ENCODE data around the gene DAB1.

DAB1 gene

DNA sequence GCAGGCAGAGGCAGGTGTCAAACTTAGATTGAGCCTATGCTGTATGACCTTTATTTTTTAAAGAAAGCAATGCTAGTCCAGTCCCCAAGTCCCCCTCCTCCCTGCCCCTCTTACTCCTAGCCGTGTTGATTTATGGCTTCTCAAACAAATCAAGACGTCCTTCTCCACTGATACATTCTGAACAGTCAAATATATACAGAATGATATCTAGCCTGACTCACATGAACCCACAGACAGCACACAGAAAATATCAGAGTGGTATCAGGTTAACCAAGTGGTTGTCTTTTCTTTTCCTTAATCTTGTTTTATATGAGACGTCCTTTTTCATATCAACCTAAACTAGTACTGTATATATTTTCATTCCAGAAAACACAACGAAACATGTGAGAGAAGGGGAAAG is 13.4 kb downstream of the DAB1 start:
- DNase-seq, result no peak

DNA sequence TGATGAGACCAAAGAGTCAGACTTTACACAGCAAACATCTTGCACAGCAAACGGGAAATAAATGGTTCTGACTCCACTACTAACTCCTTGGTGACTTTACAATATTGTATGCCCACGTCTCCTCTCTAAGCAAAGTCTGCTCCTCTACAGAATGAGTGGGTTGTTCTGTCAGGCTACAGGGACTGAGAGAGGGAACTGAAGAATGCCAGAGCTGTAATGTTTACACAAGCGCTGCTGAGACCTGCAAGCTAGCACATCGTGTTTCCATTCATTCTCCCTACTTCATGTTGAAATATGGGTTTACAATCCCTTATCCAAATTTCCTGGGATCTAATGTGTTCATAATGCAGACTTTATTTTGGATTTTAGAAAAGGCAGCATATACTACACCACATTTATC is 15.9 kb downstream of the DAB1 start:
- DNase-seq, result no peak

DNA sequence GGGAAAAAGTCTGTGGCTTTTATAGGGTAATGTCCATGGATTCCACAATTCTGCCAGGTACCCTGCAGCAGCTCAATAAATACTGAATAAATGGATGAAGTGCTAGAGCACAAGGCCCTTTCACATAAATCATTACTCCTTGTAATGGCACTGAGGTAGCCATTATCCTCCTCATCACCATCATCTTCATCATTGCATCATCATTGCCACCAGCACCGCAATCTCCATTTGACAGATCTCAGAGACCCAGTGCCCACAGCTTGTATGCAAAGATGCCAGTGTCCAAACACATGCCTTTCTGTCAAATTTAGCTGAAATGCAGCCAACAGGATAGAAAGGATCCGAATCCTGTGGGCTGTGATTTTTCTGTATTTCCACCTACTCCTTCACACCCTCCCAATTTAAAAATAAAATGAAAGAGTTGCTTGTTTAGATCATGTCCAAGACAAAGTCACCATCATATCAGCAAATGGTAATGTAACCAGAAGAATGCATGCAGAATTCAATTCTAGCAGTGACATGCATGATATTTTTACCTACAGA is 17.4 kb downstream of the DAB1 start:
- no peak for DNase-seq

- no peak for DNase-seq
These were observed 19.0 kb downstream of the DAB1 start for GRCh38 chr1:57404884-57405283.

- DNase-seq, result no peak
These were observed 20.7 kb downstream of the DAB1 start for GRCh38 chr1:57403201-57403600.

- no peak for DNase-seq
These were observed 22.2 kb downstream of the DAB1 start for GRCh38 chr1:57401671-57402070.

DNA sequence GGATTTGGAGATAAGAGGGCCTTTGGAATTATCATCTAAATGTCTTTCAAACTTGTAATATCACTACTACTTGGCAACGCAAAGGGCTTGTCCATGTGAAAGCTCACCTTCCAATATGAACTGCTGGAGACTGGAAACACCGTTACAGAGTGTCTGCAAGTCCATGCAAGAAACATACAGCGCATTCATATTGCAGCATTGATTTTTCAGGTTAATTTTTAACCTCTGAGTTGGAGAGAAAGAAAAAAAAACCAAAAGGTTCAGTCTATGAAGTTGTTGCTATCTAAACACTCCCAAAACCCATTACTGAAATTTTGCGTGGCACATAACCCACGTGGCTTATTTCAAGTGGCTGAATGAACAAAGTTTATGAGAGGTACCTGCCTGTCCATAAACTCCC is 23.8 kb downstream of the DAB1 start:
- no peak for DNase-seq

DNA sequence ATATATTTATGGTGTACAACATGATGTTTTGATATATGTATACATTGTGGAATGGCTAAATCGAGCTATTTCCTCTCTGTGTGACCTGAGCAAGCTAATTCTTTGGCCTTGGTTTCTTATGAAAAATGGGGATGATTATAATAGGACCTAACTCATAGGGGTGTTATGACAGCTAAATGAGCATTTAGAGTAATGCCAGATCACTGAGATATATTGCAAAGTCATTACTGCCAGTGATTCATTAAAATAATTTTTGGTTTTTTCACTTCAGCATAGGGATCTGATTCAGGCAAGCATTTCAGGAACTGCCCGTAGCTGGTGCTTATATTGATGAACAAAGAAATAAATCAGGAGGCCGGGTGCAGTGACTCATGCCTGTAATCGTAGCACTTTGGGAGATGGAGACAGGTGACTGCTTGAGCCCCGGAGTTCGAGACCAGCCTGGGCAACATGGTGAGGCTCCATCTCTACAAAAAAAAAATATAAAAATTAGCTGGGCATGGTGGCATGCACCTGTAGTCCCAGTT is 30.7 kb downstream of the DAB1 start:
- no peak for DNase-seq

- DNase-seq, result no peak
These were observed 38.5 kb downstream of the DAB1 start for GRCh38 chr1:57385336-57385735.

- no peak for DNase-seq
These were observed 39.0 kb downstream of the DAB1 start for GRCh38 chr1:57384901-57385300.

DNA sequence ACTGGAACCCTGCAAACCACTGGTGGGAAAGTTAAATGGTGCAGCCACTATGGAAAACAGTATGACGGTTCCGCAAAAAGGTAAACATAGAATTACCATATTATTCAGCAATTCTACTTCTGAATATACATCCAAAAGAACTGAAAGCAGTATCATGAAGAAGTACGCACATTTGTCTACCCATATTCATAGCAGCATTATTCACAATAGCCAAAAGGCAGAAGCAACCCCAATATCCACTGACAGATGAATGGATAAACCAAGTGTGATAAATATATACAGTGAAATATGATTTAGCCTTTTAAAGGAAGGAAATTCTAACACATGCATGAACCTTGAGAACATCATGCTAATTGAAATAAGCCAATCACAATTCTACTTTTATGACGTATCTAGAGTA is 39.6 kb downstream of the DAB1 start:
- no peak for DNase-seq

DNA sequence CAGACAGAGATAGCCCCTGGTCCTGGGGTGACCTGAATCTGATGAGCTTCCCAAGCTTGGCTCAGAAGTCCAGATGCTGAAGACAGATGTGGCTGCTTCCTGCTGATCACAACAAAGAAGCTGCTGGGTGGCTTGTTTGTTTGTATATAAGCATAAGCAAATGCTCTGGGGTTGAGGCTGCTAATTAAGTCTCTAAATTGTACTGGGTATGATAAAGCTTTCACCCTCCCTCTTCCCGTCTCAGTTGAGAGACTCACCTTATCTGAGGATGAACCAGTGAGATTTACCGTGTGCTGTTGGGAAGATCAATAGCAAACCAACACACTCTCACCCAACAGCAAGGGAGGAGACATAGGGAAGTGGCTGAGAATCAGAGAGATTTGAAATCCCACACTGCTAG is 42.0 kb downstream of the DAB1 start:
- no peak for DNase-seq

- no peak for DNase-seq
These were observed 42.4 kb downstream of the DAB1 start for GRCh38 chr1:57381426-57381825.

DNA sequence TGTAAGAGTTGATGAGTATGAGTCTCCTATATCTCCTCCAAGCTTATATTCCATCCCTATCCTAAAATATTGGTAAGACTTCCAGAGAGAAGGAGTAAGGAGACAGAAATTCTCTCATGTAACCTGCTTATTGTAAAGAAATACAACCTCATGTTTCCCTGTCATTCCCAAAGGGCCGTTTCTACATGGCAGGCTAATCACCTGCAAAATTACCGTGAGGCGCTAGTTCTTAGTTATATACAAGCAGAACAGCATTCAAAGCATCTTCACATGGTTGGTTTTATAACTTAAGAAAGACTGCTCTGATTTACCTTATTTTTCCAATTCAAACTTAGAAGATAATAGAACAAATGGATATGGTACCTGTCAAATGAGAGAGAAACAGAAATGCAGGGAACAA is 42.9 kb downstream of the DAB1 start:
- DNase-seq, result no peak

DNA sequence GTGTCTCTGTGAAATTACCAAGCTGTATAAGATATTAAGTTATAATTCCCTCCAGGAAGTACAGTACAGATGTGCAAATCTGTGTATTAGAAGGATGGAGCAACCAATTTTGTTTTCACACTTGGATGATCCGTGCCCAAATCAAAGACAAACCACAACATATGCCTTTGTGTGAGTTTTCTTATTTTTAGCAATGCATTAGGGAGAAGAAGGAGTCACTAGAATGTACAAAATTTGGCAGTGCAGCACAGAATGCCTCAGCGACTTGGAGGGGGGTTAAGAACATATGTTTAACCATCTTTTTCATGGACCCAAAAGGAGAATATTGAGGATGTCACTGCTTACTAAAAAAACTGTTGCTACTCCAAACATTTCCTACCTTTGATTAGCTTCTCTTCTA is 45.3 kb downstream of the DAB1 start:
- no peak for DNase-seq

DNA sequence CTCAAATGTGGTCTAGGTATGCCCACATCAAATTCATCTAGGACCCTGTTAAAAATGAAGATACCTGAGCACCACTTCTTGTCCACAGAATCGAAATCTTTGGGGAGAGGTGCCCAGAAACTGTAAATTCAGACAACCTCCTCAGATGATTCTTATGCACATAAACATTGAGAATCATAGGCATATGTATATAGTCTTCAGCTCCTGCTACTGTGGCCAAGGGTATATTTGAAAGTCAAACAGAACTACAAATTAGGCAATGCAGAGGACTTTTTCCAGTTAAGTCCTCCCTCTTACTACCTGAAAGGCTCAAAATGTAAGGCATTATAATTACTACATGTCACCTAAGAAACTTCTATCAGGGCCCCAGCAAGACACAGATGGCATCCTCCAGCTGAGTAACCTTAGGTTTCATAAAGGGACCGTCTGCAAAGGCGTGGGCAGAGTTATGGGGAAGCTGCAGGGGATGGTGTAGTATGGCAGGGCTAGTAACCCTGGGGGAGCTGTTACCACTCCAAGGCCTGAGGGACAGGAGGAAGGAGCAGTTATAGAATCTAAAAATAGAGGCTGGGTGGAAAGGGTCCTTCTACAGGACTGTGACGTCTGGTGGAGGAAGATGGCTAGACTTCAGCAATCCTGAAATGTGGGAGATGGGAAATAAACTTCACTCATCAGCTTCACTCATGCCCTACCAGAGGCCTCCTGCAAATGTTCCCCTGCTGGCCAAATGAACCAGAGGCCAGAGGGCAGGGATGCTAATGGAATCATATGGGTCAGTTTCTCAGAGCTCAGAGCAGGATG is 46.3 kb downstream of the DAB1 start:
- DNase-seq, result no peak

GRCh38 chr1:57376041-57376440 is 47.8 kb downstream of the DAB1 start:
- no peak for DNase-seq

DNA sequence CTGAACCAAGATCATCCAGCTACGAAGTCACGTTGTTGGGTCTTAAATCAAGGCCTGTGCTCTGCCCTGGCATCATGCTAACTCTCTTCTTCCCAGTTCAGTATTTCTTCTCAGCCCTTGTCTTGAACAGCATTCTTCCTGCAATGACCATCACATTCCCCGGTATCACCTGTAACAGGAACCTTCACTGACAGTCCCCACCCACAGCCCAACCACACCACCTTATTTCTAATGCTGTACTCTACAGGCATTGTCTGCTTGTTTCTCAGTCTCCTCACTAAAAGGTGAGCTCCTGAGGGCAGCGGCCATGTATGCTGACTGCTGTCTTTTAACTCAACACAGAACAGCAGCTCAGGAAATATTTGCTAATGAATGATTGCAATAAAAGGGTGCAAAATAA is 54.0 kb downstream of the DAB1 start:
- DNase-seq, result no peak

GRCh38 chr1:57367945-57368344 is 55.9 kb downstream of the DAB1 start:
- DNase-seq, result no peak

DNA sequence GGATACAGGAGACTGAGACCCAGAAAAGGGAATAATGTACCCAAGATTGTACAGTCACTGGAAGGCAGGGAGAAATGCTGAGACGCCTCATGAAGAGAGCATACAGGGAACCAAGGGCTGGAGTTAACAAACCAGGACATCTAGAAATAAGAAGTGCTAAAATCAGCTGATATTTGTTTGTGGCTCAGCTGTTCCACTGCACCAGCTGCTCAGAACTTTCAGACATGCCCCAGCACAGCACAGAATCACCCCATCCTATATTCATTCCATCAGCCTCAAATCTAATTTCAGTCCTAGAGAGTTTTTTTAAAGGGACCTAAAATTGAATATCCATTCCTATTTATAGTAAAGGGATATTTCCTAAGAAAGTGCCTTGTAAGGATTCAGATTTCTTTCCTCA is 60.2 kb downstream of the DAB1 start:
- no peak for DNase-seq

DNA sequence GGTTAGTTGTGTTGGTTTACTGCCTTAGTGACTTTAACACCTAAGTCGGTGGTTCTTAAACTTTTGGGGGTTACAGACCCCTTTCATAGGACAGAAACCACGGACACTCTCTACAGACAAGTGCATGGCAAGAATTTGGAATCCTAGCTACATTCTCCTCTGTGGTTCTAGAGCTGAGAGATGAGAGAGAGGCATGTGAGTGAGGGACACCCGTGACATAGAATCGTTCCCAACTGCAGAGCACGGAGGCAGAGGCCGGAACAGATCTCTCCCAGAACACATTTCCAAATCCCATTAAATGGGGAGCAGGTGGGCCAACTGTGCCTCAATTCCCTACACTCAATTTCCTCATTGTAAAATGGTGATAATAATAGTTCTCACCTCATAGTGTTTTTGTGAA is 60.7 kb downstream of the DAB1 start:
- no peak for DNase-seq

DNA sequence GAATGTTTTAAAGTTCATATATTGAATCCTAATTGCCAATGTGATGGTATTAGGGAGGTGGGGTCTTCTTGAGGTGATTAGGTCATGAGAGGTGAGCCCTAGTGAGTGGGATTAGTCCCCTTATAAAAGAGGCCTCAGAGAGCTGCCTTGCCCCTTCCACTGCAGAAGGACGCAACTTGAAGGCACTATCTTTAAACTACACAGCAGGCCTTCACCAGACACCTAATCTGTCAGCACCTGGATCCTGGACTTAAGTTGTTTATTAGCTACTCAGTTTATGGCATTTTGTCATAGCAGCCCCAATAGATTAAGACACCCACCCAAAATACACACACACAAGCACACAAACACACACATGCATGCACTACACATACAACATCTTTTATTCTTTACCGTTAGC is 61.4 kb downstream of the DAB1 start:
- no peak for DNase-seq

DNA sequence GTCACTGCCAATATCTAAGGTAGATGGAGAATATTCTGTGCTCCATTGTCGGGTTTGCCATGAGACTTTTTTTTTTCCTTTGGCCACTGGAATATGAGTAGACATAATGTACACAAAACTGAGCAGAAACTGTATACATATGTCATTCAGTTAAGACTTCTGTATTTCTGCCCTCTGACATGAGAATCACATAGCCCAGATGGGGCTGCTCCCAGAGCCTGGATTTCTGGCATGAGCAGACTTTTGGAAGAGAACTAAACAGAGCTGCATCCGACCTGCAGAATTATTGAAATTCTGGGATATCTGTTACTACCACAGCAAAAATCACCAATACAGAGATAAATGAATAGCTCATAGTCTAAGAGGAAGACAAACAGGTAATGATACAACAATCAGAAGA is 62.3 kb downstream of the DAB1 start:
- no peak for DNase-seq

DNA sequence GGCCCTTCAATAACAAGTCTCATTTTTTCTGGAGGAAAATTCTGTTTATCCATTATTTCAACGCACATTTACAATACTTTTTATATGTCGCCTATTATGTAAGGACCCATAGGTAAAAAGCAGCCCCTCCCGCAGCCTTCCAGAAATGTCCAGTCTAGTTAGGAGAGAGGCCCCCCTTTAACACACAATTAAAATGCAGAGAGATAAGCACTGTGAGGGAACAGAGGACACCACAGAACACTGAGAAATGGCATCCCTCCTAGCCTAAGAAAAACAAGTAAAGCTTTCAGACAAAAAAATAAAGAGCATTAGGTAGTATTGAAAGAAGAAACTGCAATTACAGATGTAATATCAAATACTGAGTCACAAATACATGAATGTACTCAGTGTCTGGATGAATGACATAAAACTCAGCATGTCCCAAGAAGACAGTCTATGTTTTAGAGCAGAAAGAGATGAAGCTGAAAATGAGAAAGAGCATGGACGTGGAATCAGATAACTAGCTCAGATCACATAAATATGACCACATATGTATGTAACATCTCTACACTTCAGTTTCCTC is 62.9 kb downstream of the DAB1 start:
- DNase-seq, result no peak

- DNase-seq, result no peak
These were observed 66.4 kb downstream of the DAB1 start for GRCh38 chr1:57357462-57357861.

All from hematopoietic multipotent progenitor cell treated with erythropoietin and hydrocortisone succinate and interleukin-3 and kit ligand, for 6 days (in vitro differentiated cells).